GM12892 (cell line): ENCODE results near the gene TRIM32.

ENCODE experiments used
- POLR2A ChIP-seq: IDR thresholded peaks from 2 replicates; pipeline ENCODE4 v1.6.1; 2011; ENCODE audit warnings: low read depth, low read length, control low read depth
- POLR2AphosphoS5 ChIP-seq: IDR thresholded peaks from 2 replicates; pipeline ENCODE4 v1.6.1; 2011; ENCODE audit warnings: low read depth, low read length, control low read depth

- TF ChIP-seq POLR2A (no peak), POLR2AphosphoS5 (no peak)
Observed at GRCh38 chr9:116692616-116693015, 5.5 kb downstream of the TRIM32 start.
